Measurements from ENCODE around the gene KRTAP2-3.

KRTAP2-3 gene

GRCh38 chr17:41029633-41030245 is 30.2 kb downstream of the KRTAP2-3 start, which contains the start of gene KRTAP1-4:
Gene KRTAP1-4 (minus strand): TSS chr17:41030195. CDS start chr17:41030078, 117 bp downstream.
- DNase-seq (ENCODE audit: low spot score) = no peak

GRCh38 chr17:41026715-41027471 is 33.0 kb downstream of the KRTAP2-3 start, which contains the start of gene KRTAP1-5:
Gene KRTAP1-5 (minus strand): TSS chr17:41027208. CDS start chr17:41027155, 53 bp downstream.
- DNase-seq (ENCODE audit: low spot score) = peak; percentile 68

- peak; percentile 51 for DNase-seq (ENCODE audit: low spot score)
These were observed 35.2 kb downstream of the KRTAP2-3 start for GRCh38 chr17:41024697-41025096.

GRCh38 chr17:41020336-41020735 is 39.6 kb downstream of the KRTAP2-3 start:
- DNase-seq (ENCODE audit: low spot score) = no peak

GRCh38 chr17:41019415-41019814 is 40.5 kb downstream of the KRTAP2-3 start:
- no peak for DNase-seq (ENCODE audit: low spot score)

- no peak for DNase-seq (ENCODE audit: low spot score)
These were observed 41.4 kb downstream of the KRTAP2-3 start for GRCh38 chr17:41018541-41018940.

- no peak for DNase-seq (ENCODE audit: low spot score)
These were observed 43.2 kb downstream of the KRTAP2-3 start for GRCh38 chr17:41016578-41017215.

GRCh38 chr17:41015454-41015853 is 44.5 kb downstream of the KRTAP2-3 start:
- no peak for DNase-seq (ENCODE audit: low spot score)

- peak; percentile 54 for DNase-seq (ENCODE audit: low spot score)
These were observed 46.3 kb downstream of the KRTAP2-3 start for GRCh38 chr17:41013606-41014005.

GRCh38 chr17:41013181-41013580 is 46.7 kb downstream of the KRTAP2-3 start:
- DNase-seq (ENCODE audit: low spot score) = peak; percentile 13

- DNase-seq (ENCODE audit: low spot score) = no peak
These were observed 47.4 kb downstream of the KRTAP2-3 start for GRCh38 chr17:41012326-41013120.

- peak; percentile 9 for DNase-seq (ENCODE audit: low spot score)
These were observed 49.5 kb downstream of the KRTAP2-3 start for GRCh38 chr17:41010441-41010840.

- no peak for DNase-seq (ENCODE audit: low spot score)
These were observed 50.0 kb downstream of the KRTAP2-3 start for GRCh38 chr17:41009936-41010335.

GRCh38 chr17:41009301-41009760 is 50.6 kb downstream of the KRTAP2-3 start:
- DNase-seq (ENCODE audit: low spot score) = no peak

Data from GM03348 (cell line).